Motor neuron (in vitro differentiated cells): ENCODE results near the gene LCE3A. TPM values are rescaled to one million over a fixed set of nuclear protein-coding genes. Genes with fewer than 3 reads are reported as not detected.
"Not testable (repeated sequence)": the region's sequence is repeated elsewhere in the genome, so short reads cannot be mapped to it uniquely, and the experiment has no call there.

ENCODE experiments used
- ATAC-seq, 8 experiments: fragments of 200-7000 bp; cut with Tn5 transposase; replicated peaks in 6 of 8; 2 replicates each; pipeline ENCODE4 v1.8.0; 2021; ENCODE audit warnings: mild to moderate bottlenecking in 8 of 8, moderate library complexity in 8 of 8
- H3K27ac ChIP-seq, 2 donors: fragments of 250-450 bp; sonication (Bioruptor Pico); 2 replicates each; pipeline ENCODE4 v1.9.0; 2021; ENCODE audit warnings: antibody characterized with exemption in 2 of 2, mild to moderate bottlenecking in 2 of 2, moderate library complexity in 1 of 2
- H3K4me1 ChIP-seq, 2 donors: fragments of 250-450 bp; sonication (Bioruptor Pico); replicated peaks in 1 of 2; 2 replicates each; pipeline ENCODE4 v1.6.1; 2021; ENCODE audit warnings: antibody characterized with exemption in 2 of 2, mild to moderate bottlenecking in 2 of 2, moderate library complexity in 1 of 2
- H3K4me3 ChIP-seq, 5 donors: fragments of 250-450 bp; sonication (Bioruptor Pico); 2 replicates each; pipeline ENCODE4 v1.9.0; 2021; ENCODE audit warnings: antibody characterized with exemption in 5 of 5, mild to moderate bottlenecking in 5 of 5, moderate library complexity in 4 of 5
- WGBS, 10 experiments: fragments of 450-650 bp; shearing (Covaris generic); methylation state at CpG; one replicate each; pipeline ENCODE4 v1.0.0; 2022; 5-methylcytosine and 5-hydroxymethylcytosine counted together
- in situ Hi-C, 9 experiments: fragments of 400-800 bp; cut with MboI; loops; one replicate each; pipeline ENCODE4 v1.15.0; 2021; ENCODE audit warnings: low sequenced_read_pairs in 9 of 9, low pct_unique_long_range_greater_than_20kb in 2 of 9; ENCODE audit not compliant: unreplicated experiment in 9 of 9
- total RNA-seq, 8 experiments: library from RNA; unstranded; fragments of 300-600 nt; gene quantifications; 2 replicates each; pipeline versions ENCODE4 v1.2.3 to v1.2.4, GENCODE V29; 2022

Gene LCE3A
- total RNA-seq, 8 experiments from 2014 or later, result not detected

DNA sequence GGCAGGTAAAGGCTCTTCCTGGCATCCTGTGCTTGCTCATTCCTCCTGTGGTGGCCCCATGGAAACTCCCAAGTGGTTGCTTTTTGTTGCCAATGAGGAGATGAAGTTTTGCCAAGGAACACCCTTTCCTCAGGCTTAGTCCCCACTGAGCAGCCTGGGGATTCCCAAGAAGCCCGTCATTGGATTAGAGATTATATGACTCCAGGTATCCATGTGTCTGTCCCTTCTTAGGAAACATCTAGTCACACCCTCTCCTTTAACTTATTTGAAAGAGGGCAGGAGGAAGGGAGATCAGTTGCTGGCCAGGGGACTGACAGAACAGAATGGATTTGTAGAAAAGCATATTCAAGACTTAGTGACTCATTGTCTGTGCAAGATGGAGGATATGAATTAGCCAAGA lies 3.8 kb upstream of the LCE3A start:
- peak in 2 of 8 experiments; percentile 84 for ATAC-seq
- in situ Hi-C loops, result loop anchor here in 2 of 9 experiments (10.0 kb wide), 2 partner anchors 52 to 62 kb away; partner anchors contain the start of gene LCE3E (in 1 of the 2)
- WGBS, 10 experiments, result 0 to 100% (median 40%) methylated on average over 1 of the region's 1 CpG; no CpG with 5 or more reads in 3 of the 10 experiments

DNA sequence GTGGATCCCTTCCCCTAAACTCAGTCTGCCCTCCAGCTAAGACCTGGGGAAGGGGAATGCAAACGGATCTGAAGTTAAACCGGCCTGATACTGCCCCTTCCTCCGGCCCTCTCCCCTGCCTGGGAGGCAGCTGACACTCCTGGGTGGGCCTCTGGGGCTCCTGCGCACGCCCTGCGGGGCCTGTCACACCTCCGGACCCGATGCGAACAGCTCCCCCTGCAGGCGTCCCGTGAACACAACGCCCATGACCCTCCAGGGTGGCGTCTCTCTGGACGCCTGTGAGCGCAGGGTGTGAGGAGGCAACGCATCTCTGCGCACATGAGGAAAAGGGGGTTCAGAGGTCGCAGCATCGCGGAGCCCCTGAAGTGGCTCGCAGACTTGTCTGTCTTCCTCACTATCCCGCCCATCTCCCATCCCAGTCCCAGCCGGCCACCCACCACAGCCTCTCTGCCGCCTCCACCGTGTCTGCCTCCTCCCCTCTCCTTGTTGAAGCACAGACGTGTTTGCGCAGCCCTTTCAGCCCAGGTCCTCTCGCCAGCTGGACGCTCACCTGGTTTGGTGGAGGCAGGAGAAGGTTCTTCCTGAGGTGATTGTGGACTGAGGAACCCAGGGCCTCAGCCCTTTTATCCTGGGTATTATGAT lies 421 bp upstream of the LCE3A start:
- ATAC-seq, result peak in 3 of 8 experiments; percentile 41 to 83 (median 44)
- in situ Hi-C loops, result loop anchor here in 2 of 9 experiments (10.0 kb wide), 2 partner anchors 49 to 59 kb away; partner anchors contain the start of gene LCE3E (in 1 of the 2)
- H3K4me3 ChIP-seq, result no peak overlapping the region
- no peak overlapping the region for H3K27ac ChIP-seq
- no peaks in the 10 kb centered on the region for H3K4me1 ChIP-seq
- 0 to 77% (median 48%) methylated on average over 1 to 14 of the region's 29 CpGs; no CpG with 5 or more reads in 2 of the 10 experiments for WGBS, 10 experiments

More for the DNA sequence above, 3.8 kb upstream of the LCE3A start:
- no peak overlapping the region for H3K27ac ChIP-seq
- H3K4me3 ChIP-seq, result no peak overlapping the region
- H3K4me1 ChIP-seq, result no peaks in the 10 kb centered on the region

DNA sequence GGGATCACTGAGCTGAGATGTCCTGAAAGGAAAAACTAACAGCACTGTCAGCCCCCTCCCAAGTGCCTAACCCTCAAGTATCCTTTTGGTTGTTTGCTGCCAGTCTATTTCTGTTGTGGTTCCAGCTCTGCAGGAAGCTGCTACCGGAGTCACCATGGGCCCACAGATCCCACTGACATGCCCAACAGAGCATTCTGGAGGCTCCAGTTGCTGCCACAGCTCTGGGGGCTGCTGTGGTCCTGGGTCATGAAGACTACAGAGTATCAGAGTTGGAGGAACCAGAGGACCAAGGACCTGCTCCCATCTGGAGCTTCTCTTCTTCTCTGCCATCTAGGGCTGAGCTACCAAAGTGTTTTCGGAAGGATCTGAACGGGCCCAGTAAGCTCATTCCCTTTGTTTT lies 910 bp downstream of the LCE3A start:
- H3K4me1 ChIP-seq, result no peaks in the 10 kb centered on the region
- ATAC-seq, result no peak
- WGBS, 10 experiments, result 0 to 45% (median 25%) methylated on average over 1 to 3 of the region's 3 CpGs; no CpG with 5 or more reads in 4 of the 10 experiments
- in situ Hi-C loops, result loop anchor here in 2 of 9 experiments (10.0 kb wide), 2 partner anchors 47 to 57 kb away; partner anchors contain the start of gene LCE3E (in 1 of the 2)
- no peak overlapping the region for H3K4me3 ChIP-seq
- H3K27ac ChIP-seq, result no peak overlapping the region

DNA sequence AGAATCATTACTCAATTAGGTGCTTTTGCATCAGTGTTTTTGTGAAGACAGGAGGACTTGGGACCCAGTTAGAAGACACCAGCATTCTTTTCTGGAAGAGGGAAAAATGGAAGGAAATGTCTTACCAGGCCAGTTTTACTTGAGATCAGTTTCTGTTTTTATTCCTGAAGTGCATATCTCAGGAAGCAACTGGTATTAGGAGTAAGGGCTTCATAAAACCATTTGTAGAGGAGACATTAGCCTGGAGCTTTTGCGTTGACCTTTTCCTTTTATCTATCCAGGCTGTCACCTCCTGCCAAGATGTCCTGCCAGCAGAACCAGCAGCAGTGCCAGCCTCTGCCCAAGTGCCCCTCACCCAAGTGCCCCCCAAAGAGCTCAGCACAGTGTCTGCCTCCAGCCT lies 9.4 kb downstream of the LCE3A start, which contains the start of gene LCE3B:
LCE3B (plus strand) TSS at position 301 of the 400 bp plus-strand sequence; CDS start at position 301, 0 bp downstream.
- no peak for ATAC-seq
- H3K4me3 ChIP-seq, result no peak within 1 kb of the TSS
- H3K4me1 ChIP-seq, result no peaks in the 10 kb centered on the region
- in situ Hi-C loops, result no loop called here
- 50 to 100% methylated on average over 1 of the region's 1 CpG; no CpG with 5 or more reads in 8 of the 10 experiments for WGBS, 10 experiments
- no peak within 1 kb of the TSS for H3K27ac ChIP-seq

DNA sequence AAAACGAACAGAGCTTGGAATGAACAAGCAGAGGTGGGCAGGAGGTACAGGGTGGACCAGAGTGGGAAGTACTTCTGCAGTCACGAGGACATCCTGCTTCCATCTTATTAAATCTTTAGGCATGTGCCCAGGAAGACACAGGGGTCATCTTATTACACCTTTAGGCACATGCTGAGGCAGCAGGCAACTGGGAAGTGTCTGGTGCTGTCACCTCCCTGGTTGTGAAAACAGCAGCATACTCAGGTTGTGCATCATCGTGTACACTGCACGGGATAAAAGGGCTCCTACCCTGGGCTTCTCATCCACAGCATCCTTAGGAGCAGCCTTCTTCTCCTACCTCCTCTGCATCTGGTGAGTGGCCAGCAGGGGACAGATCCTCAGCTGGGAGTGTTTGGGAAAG lies 23.0 kb downstream of the LCE3A start, which contains the start of gene LCE3C:
LCE3C (plus strand) TSS at position 301 of the 400 bp plus-strand sequence. CDS start 498 bp downstream, outside the sequence.
- in situ Hi-C loops, result no loop called here
- no peak within 1 kb of the TSS for H3K4me3 ChIP-seq
- H3K27ac ChIP-seq, result no peak within 1 kb of the TSS
- no peaks in the 10 kb centered on the region for H3K4me1 ChIP-seq
- 19 to 20% methylated on average over 2 to 4 of the region's 4 CpGs; no CpG with 5 or more reads in 8 of the 10 experiments for WGBS, 10 experiments
- no peak for ATAC-seq

DNA sequence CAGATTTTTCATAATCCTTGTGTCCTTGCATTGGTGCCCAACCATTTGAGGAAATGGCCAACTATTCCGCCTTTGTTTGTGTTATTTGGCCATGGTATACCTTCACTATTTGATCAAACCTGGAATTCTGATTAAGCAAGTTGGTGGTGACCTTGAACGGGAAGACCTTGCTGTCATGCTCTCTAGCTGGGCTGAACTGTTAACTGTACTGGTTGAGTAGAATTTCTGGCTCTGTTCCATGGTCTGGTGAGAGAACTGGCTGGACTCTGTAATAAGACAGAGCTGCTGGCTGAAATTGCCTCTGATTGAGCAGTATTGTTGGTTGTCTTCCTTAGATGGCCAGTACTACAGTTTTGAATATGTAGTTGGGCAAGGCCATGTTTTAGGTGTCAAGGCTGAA lies 25.9 kb downstream of the LCE3A start:
- 0 to 80% (median 56%) methylated on average over 1 to 2 of the region's 2 CpGs; no CpG with 5 or more reads in 6 of the 10 experiments for WGBS, 10 experiments
- in situ Hi-C loops, result no loop called here
- Histone ChIP-seq H3K4me1 (no peaks in the 10 kb centered on the region), H3K27ac (no peak overlapping the region), H3K4me3 (no peak overlapping the region)
- no peak for ATAC-seq

DNA sequence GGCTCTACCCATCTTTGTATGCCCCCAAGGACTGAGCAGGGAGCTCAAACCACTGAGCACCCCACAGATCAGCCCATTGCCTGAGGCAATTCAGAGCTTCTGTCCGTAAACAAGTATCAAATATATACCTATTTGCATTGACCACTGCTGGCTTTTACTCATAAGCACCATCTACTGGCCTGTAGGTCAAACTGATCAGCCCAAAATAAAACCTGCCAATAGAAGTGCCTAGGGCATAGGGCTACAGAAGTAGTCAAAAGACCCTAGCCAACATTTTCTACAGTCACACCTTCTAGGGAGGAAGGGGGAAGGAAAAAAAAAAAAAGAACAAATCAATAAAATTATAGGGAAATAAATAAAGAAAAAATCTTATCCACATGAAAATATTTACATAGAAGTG lies 37.3 kb downstream of the LCE3A start:
- Histone ChIP-seq H3K27ac (no peak overlapping the region), H3K4me3 (no peak overlapping the region), H3K4me1 (no peaks in the 10 kb centered on the region)
- WGBS, 10 experiments, result 0 to 45% (median 40%) methylated on average over 1 of the region's 1 CpG; no CpG with 5 or more reads in 7 of the 10 experiments
- ATAC-seq, result no peak
- in situ Hi-C loops, result no loop called here

DNA sequence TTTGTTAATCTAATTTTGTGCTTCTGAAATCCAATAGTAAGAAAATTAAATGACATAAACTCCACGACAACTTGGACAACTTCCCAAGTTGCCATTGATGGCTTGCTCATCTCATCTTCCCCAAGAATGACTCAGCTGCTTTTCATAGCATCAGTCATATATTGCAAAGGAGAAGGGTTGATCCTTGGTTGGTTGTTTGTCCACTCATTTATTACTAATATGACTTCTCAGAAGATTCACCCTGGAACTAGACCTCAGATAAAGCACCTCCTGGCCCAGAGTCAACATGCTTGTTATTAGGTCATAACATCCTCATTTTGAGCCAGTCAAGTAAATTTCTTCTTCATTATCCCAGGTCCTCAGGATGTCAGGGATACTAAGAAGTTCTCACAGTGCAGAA lies 40.3 kb downstream of the LCE3A start:
- in situ Hi-C loops, result no loop called here
- ATAC-seq, result no peak
- no peak overlapping the region for H3K27ac ChIP-seq
- no peaks in the 10 kb centered on the region for H3K4me1 ChIP-seq
- H3K4me3 ChIP-seq, result no peak overlapping the region
- WGBS, 10 experiments, result 0 to 100% (median 15%) methylated on average over 1 of the region's 1 CpG; no CpG with 5 or more reads in 3 of the 10 experiments

DNA sequence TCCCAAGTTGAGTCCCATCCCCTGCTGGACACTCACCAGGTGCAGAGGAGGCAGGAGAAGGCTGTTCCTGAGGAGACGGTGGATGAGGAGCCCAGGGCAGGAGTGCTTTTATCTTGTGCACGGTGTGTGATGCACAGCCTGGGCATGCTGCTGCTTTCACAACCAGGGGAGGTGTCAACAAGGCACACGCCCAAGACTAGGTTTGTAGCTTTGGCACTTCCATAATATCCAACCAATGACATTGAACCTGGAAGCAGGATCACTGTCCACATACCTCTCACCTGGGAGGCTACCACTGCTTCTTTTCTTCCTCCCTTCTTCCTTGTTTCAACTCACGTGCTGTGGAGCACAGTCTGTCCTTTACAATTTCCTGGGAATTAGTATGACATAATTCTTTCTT lies 42.5 kb downstream of the LCE3A start, which contains the start of gene LCE3D:
LCE3D (minus strand) TSS at position 84 of the 400 bp plus-strand sequence. CDS start 580 bp downstream, outside the sequence.
- H3K4me1 ChIP-seq, result no peaks in the 10 kb centered on the region
- no peak for ATAC-seq
- WGBS, 10 experiments, result 0 to 67% (median 14%) methylated on average over 1 to 4 of the region's 4 CpGs; no CpG with 5 or more reads in 1 of the 10 experiments
- H3K4me3 ChIP-seq, result no peak within 1 kb of the TSS
- in situ Hi-C loops, result no loop called here
- no peak within 1 kb of the TSS for H3K27ac ChIP-seq

DNA sequence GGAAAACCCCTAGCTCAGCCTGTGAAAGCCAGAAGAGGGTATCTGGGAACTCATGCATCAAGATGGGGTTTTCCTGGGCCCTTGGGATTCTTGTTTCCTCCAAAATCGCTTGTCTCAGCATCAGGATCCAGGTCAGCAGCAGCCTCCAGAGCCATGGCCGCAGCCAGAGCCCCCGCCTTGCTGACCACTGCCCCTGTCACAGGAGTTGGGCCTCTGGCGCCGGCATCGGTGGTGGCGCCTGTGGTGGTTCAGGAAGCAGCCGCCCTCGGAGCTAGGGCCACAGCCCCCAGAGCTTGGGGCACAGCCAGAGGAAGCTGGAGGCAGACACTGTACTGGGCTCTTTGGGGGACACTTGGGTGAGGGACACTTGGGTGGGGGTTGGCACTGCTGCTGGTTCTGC lies 43.4 kb downstream of the LCE3A start:
- not testable (repeated sequence) for H3K4me3 ChIP-seq, H3K27ac ChIP-seq, ATAC-seq, H3K4me1 ChIP-seq
- in situ Hi-C loops, result loop anchor here in 1 of 9 experiments (10.0 kb wide), 1 partner anchor 45 kb away; the partner anchor contains the start of gene LCE3A
- WGBS, 10 experiments, result 0 to 80% (median 30%) methylated on average over 1 to 2 of the region's 9 CpGs; no CpG with 5 or more reads in 7 of the 10 experiments

DNA sequence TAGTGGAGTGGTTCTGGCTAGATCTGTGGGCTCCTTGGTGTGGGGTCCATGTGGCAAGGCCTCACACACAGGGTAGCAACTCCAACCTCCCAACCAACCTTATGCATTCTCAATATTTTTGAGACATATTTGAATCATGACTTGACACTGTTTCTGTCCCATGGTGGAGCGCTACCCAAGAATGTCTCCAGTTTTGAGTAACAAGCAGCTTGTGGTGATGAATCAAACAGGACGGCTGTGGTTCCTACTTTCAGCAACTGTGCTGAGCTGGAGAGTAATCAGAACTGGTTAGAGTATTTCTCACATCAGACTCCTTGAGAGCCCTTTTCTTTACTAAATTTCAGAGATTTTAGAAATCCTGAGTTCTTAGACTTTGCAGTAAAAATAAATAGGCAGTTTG lies 45.7 kb downstream of the LCE3A start:
- H3K4me1 ChIP-seq, result no peaks in the 10 kb centered on the region
- in situ Hi-C loops, result loop anchor here in 1 of 9 experiments (10.0 kb wide), 1 partner anchor 48 kb away; the partner anchor contains the start of gene LCE3A
- no peak overlapping the region for H3K4me3 ChIP-seq
- WGBS, 10 experiments, result 0 to 100% (median 56%) methylated on average over 1 to 2 of the region's 2 CpGs; no CpG with 5 or more reads in 3 of the 10 experiments
- no peak for ATAC-seq
- no peak overlapping the region for H3K27ac ChIP-seq
